ENCODE data around the gene GRK4.

GRK4 gene

GRCh38 chr4:3026540-3026939 lies 63.2 kb downstream of the GRK4 start:
- TF ChIP-seq CTCF (IDR thresholded peaks at IDR 0.05; ENCODE audit: low read depth, low read length) (no peak), MAX (IDR thresholded peaks at IDR 0.05; ENCODE audit: low read depth, low read length) (no peak), POLR2A (IDR thresholded peaks at IDR 0.05; ENCODE audit: extremely low read depth, insufficient read length) (no peak), MYC (IDR thresholded peaks at IDR 0.05; ENCODE audit: low read depth, low read length) (no peak)
- DNase-seq (ENCODE audit: low read depth), result no peak
- no peak overlapping the region for H3K4me3 ChIP-seq (ENCODE audit: low read depth, low read length)

- DNase-seq (ENCODE audit: low read depth), result no peak
- no peak overlapping the region for H3K4me3 ChIP-seq (ENCODE audit: low read depth, low read length)
- TF ChIP-seq CTCF (IDR thresholded peaks at IDR 0.05; ENCODE audit: low read depth, low read length) (no peak), MYC (IDR thresholded peaks at IDR 0.05; ENCODE audit: low read depth, low read length) (no peak), POLR2A (IDR thresholded peaks at IDR 0.05; ENCODE audit: extremely low read depth, insufficient read length) (no peak), MAX (IDR thresholded peaks at IDR 0.05; ENCODE audit: low read depth, low read length) (no peak)
Measured at GRCh38 chr4:3029464-3029863, 66.1 kb downstream of the GRK4 start.

- H3K4me3 ChIP-seq (ENCODE audit: low read depth, low read length), result no peak overlapping the region
Measured at GRCh38 chr4:3030566-3031356, 67.4 kb downstream of the GRK4 start.

GRCh38 chr4:3031357-3032082 lies 68.1 kb downstream of the GRK4 start:
- no peak for DNase-seq (ENCODE audit: low read depth)
- no peak overlapping the region for H3K4me3 ChIP-seq (ENCODE audit: low read depth, low read length)
- TF ChIP-seq POLR2A (IDR thresholded peaks at IDR 0.05; ENCODE audit: extremely low read depth, insufficient read length), result no peak
- no peak for TF ChIP-seq CTCF (IDR thresholded peaks at IDR 0.05; ENCODE audit: low read depth, low read length)
- no peak for TF ChIP-seq MYC (IDR thresholded peaks at IDR 0.05; ENCODE audit: low read depth, low read length)

More at GRCh38 chr4:3030566-3031356, 67.4 kb downstream of the GRK4 start:
- no peak for DNase-seq (ENCODE audit: low read depth)
- TF ChIP-seq POLR2A (IDR thresholded peaks at IDR 0.05; ENCODE audit: extremely low read depth, insufficient read length), result no peak
- no peak for TF ChIP-seq MAX (IDR thresholded peaks at IDR 0.05; ENCODE audit: low read depth, low read length)
- no peak for TF ChIP-seq MYC (IDR thresholded peaks at IDR 0.05; ENCODE audit: low read depth, low read length)
- TF ChIP-seq CTCF (IDR thresholded peaks at IDR 0.05; ENCODE audit: low read depth, low read length), result no peak

GRCh38 chr4:3034231-3034630 lies 70.9 kb downstream of the GRK4 start:
- DNase-seq (ENCODE audit: low read depth), result no peak
- no peak for TF ChIP-seq CTCF (IDR thresholded peaks at IDR 0.05; ENCODE audit: low read depth, low read length)
- no peak for TF ChIP-seq POLR2A (IDR thresholded peaks at IDR 0.05; ENCODE audit: extremely low read depth, insufficient read length)
- TF ChIP-seq MYC (IDR thresholded peaks at IDR 0.05; ENCODE audit: low read depth, low read length), result no peak
- no peak for TF ChIP-seq MAX (IDR thresholded peaks at IDR 0.05; ENCODE audit: low read depth, low read length)
- H3K4me3 ChIP-seq (ENCODE audit: low read depth, low read length), result no peak overlapping the region

Measured in NB4 (cell line).